ENCODE results near the gene KIRREL1. TPM values are rescaled to one million over a fixed set of nuclear protein-coding genes. Genes with fewer than 3 reads are reported as not detected.

Gene KIRREL1
- total RNA-seq, 4 donors from 2014 or later = 8.2 to 18.3 (median 12.6) TPM

GRCh38 chr1:157966031-157966537, 27.4 kb upstream of the KIRREL1 start:
- 43% methylated on average over 9 of the region's 9 CpGs; no CpG with 5 or more reads in 1 of the 2 donors for WGBS, 2 donors (ENCODE audit: low coverage in 1 of 2)
- Histone ChIP-seq H3K4me1 (peaks cover 5 to 38% (median 25%) of the 10 kb centered on the region in 4 donors), H3K27ac (peak overlapping the region in 2 of 4 donors; percentile 38 to 41), H3K9me3 (no peaks in the 10 kb centered on the region), H3K27me3 (no peaks in the 10 kb centered on the region), H3K36me3 (no peaks in the 10 kb centered on the region), H3K4me3 (no peak overlapping the region)
- intact Hi-C loops (cut with DNase I; ENCODE audit: low total_unique reads) = no loop called here
- in situ Hi-C loops (cut with MboI; ENCODE audit: low pct_ligation_motif_present in 1 of 4, low pct_unique_long_range_greater_than_20kb in 1 of 4, low sequenced_read_pairs in 3 of 4) = loop anchor here in 3 of 4 donors (10.0 kb wide), 1 partner anchor 159 kb away; a partner anchor contains a TSS
- TF ChIP-seq POLR2AphosphoS5 (IDR thresholded peaks at IDR 0.05) = peak in 2 of 3 donors; percentile 18 to 36
- TF ChIP-seq CTCF (IDR thresholded peaks at IDR 0.05) = no peak
- peak; percentile 67 for DNase-seq

- intact Hi-C loops (cut with DNase I; ENCODE audit: low total_unique reads) (no loop called here), in situ Hi-C loops (cut with MboI; ENCODE audit: low pct_ligation_motif_present in 1 of 4, low pct_unique_long_range_greater_than_20kb in 1 of 4, low sequenced_read_pairs in 3 of 4) (loop anchor here in 3 of 4 donors (10.0 kb wide), 1 partner anchor 158 kb away; a partner anchor contains a TSS)
- H3K27ac ChIP-seq = no peak overlapping the region
- peaks cover 5 to 38% (median 25%) of the 10 kb centered on the region in 4 donors for H3K4me1 ChIP-seq
- H3K27me3 ChIP-seq = no peaks in the 10 kb centered on the region
- no peak for TF ChIP-seq CTCF (IDR thresholded peaks at IDR 0.05)
- DNase-seq = no peak
- no peaks in the 10 kb centered on the region for H3K36me3 ChIP-seq
- no peaks in the 10 kb centered on the region for H3K9me3 ChIP-seq
- H3K4me3 ChIP-seq = no peak overlapping the region
These were observed 26.2 kb upstream of the KIRREL1 start for GRCh38 chr1:157967205-157967604.

GRCh38 chr1:157968508-157968907, 24.9 kb upstream of the KIRREL1 start:
- peaks cover 5 to 36% (median 24%) of the 10 kb centered on the region in 4 donors for H3K4me1 ChIP-seq
- in situ Hi-C loops (cut with MboI; ENCODE audit: low pct_ligation_motif_present in 1 of 4, low pct_unique_long_range_greater_than_20kb in 1 of 4, low sequenced_read_pairs in 3 of 4) = loop anchor here in 3 of 4 donors (10.0 kb wide), 1 partner anchor 156 kb away; a partner anchor contains a TSS

GRCh38 chr1:157968946-157969345, 24.5 kb upstream of the KIRREL1 start:
- TF ChIP-seq CTCF (IDR thresholded peaks at IDR 0.05) (no peak), EP300 (IDR thresholded peaks at IDR 0.05; ENCODE audit: low read depth) (no peak), POLR2AphosphoS5 (IDR thresholded peaks at IDR 0.05) (no peak), POLR2A (IDR thresholded peaks at IDR 0.05) (no peak)
- Histone ChIP-seq H3K27ac (peak overlapping the region in 3 of 4 donors; percentile 47 to 59 (median 54)), H3K36me3 (no peaks in the 10 kb centered on the region), H3K4me1 (peaks cover 5 to 34% (median 23%) of the 10 kb centered on the region in 4 donors), H3K9me3 (no peaks in the 10 kb centered on the region), H3K4me3 (no peak overlapping the region), H3K27me3 (no peaks in the 10 kb centered on the region)
- intact Hi-C loops (cut with DNase I; ENCODE audit: low total_unique reads) = no loop called here
- WGBS, 2 donors (ENCODE audit: low coverage in 1 of 2) = 13 to 31% methylated on average over 2 of the region's 2 CpGs
- DNase-seq = no peak
- in situ Hi-C loops (cut with MboI; ENCODE audit: low pct_ligation_motif_present in 1 of 4, low pct_unique_long_range_greater_than_20kb in 1 of 4, low sequenced_read_pairs in 3 of 4) = loop anchor here in 3 of 4 donors (10.0 kb wide), 1 partner anchor 156 kb away; a partner anchor contains a TSS

More at GRCh38 chr1:157968508-157968907, 24.9 kb upstream of the KIRREL1 start:
- 26 to 34% methylated on average over 3 to 7 of the region's 7 CpGs for WGBS, 2 donors (ENCODE audit: low coverage in 1 of 2)
- intact Hi-C loops (cut with DNase I; ENCODE audit: low total_unique reads) = no loop called here
- Histone ChIP-seq H3K4me3 (no peak overlapping the region), H3K27ac (peak overlapping the region in 3 of 4 donors; percentile 47 to 59 (median 54)), H3K9me3 (no peaks in the 10 kb centered on the region), H3K27me3 (no peaks in the 10 kb centered on the region), H3K36me3 (no peaks in the 10 kb centered on the region)
- TF ChIP-seq CTCF (IDR thresholded peaks at IDR 0.05) (no peak), POLR2AphosphoS5 (IDR thresholded peaks at IDR 0.05) (peak in 1 of 3 donors; percentile 12)
- DNase-seq = peak; percentile 39

All from transverse colon (tissue), 4 donors.